H9 (cell line): ENCODE measurements around the gene ISLR2. TPM values are rescaled to one million over a fixed set of nuclear protein-coding genes. Genes with fewer than 3 reads are reported as not detected.

Source experiments
- DNase-seq: peaks from one replicate; pipeline ENCODE4 v3.0.0-alpha.2; 2017
- H2AFZ ChIP-seq: one replicate; pipeline ENCODE4 v1.6.1; 2013; ENCODE audit warnings: mild to moderate bottlenecking, low read length, control low read depth, moderate library complexity
- H2AK5ac ChIP-seq: 2 replicates; pipeline ENCODE4 v1.6.1; 2013; ENCODE audit warnings: low read length, control low read depth, mixed read lengths; ENCODE audit not compliant: insufficient read length
- H2BK120ac ChIP-seq: one replicate; pipeline ENCODE4 v1.6.1; 2013; ENCODE audit warnings: low read depth, mild to moderate bottlenecking, low read length, control low read depth, inconsistent platforms; ENCODE audit not compliant: poor library complexity, severe bottlenecking
- H2BK12ac ChIP-seq: 2 replicates; pipeline ENCODE4 v1.6.1; 2013; ENCODE audit warnings: low read length, control low read depth, mixed read lengths, low read depth; ENCODE audit not compliant: insufficient read length
- H2BK15ac ChIP-seq: 2 replicates; pipeline ENCODE4 v1.6.1; 2013; ENCODE audit warnings: low read depth, low read length, control low read depth
- H2BK20ac ChIP-seq: one replicate; pipeline ENCODE4 v1.6.1; 2013; ENCODE audit warnings: low read depth, mild to moderate bottlenecking, low read length, control low read depth, inconsistent platforms; ENCODE audit not compliant: poor library complexity, severe bottlenecking
- H2BK5ac ChIP-seq: 2 replicates; pipeline ENCODE4 v1.6.1; 2013; ENCODE audit warnings: low read length, control low read depth, mixed read lengths; ENCODE audit not compliant: insufficient read length
- H3K14ac ChIP-seq: 2 replicates; pipeline ENCODE4 v1.6.1; 2013; ENCODE audit warnings: low read length, control low read depth; ENCODE audit not compliant: insufficient read depth
- H3K18ac ChIP-seq: 2 replicates; pipeline ENCODE4 v1.6.1; 2013; ENCODE audit warnings: low read depth, mild to moderate bottlenecking, mixed read lengths, low read length, control low read depth; ENCODE audit not compliant: insufficient read length
- H3K23ac ChIP-seq: 2 replicates; pipeline ENCODE4 v1.6.1; 2013; ENCODE audit warnings: low read length, control low read depth, mixed read lengths, low read depth; ENCODE audit not compliant: insufficient read length
- H3K23me2 ChIP-seq: 2 replicates; pipeline ENCODE4 v1.6.1; 2013; ENCODE audit warnings: low read depth, mild to moderate bottlenecking, mixed read lengths, low read length, control low read depth; ENCODE audit not compliant: insufficient read length, poor library complexity, severe bottlenecking
- H3K27ac ChIP-seq: 2 replicates; pipeline ENCODE4 v1.5.1; 2013; ENCODE audit warnings: low read length, control low read depth, mixed read lengths, low read depth; ENCODE audit not compliant: insufficient read length
- H3K27me3 ChIP-seq: 2 replicates; pipeline ENCODE4 v1.6.1; 2013; ENCODE audit warnings: low read length, control low read depth, inconsistent platforms; ENCODE audit not compliant: insufficient read depth
- H3K4ac ChIP-seq: 2 replicates; pipeline ENCODE4 v1.6.1; 2013; ENCODE audit warnings: low read depth, mild to moderate bottlenecking, control low read depth, inconsistent platforms, low read length, moderate library complexity
- H3K4me1 ChIP-seq: 2 replicates; pipeline ENCODE4 v1.6.1; 2013; ENCODE audit warnings: low read length, control low read depth, inconsistent platforms; ENCODE audit not compliant: insufficient read depth
- H3K4me2 ChIP-seq: 2 replicates; pipeline ENCODE4 v1.6.1; 2013; ENCODE audit warnings: low read length, control low read depth, mixed read lengths; ENCODE audit not compliant: insufficient read length, insufficient read depth
- H3K56ac ChIP-seq: 2 replicates; pipeline ENCODE4 v1.6.1; 2013; ENCODE audit warnings: low read depth, mild to moderate bottlenecking, mixed read lengths, low read length, control low read depth; ENCODE audit not compliant: insufficient read length
- H3K79me1 ChIP-seq: 2 replicates; pipeline ENCODE4 v1.6.1; 2013; ENCODE audit warnings: low read depth, mild to moderate bottlenecking, moderate library complexity, low read length, control low read depth, inconsistent platforms; ENCODE audit not compliant: insufficient read depth, poor library complexity, severe bottlenecking
- H3K79me2 ChIP-seq: 2 replicates; pipeline ENCODE4 v1.6.1; 2013; ENCODE audit warnings: low read length, control low read depth, inconsistent platforms; ENCODE audit not compliant: insufficient read depth
- H3K9ac ChIP-seq: 2 replicates; pipeline ENCODE4 v1.6.1; 2013; ENCODE audit warnings: low read length, control low read depth, mixed read lengths; ENCODE audit not compliant: insufficient read length; ENCODE audit errors: extremely low read depth
- H3K9me3 ChIP-seq: one replicate; pipeline ENCODE4 v1.6.1; 2013; ENCODE audit warnings: low read depth, low read length, inconsistent platforms; ENCODE audit not compliant: control insufficient read depth
- H3T11ph ChIP-seq: one replicate; pipeline ENCODE4 v1.6.1; 2013; ENCODE audit warnings: mild to moderate bottlenecking, low read length, control low read depth, inconsistent platforms
- H4K20me1 ChIP-seq: one replicate; pipeline ENCODE4 v1.6.1; 2013; ENCODE audit not compliant: control insufficient read depth, insufficient read length, insufficient read depth
- H4K5ac ChIP-seq: 2 replicates; pipeline ENCODE4 v1.6.1; 2013; ENCODE audit warnings: low read depth, mild to moderate bottlenecking, mixed read lengths, low read length, control low read depth; ENCODE audit not compliant: insufficient read length
- H4K8ac ChIP-seq: replicated peaks from 2 replicates; pipeline ENCODE4 v1.6.1; 2013; ENCODE audit warnings: low read length, control low read depth, mixed read lengths, low read depth; ENCODE audit not compliant: insufficient read length
- H4K91ac ChIP-seq: 2 replicates; pipeline ENCODE4 v1.6.1; 2013; ENCODE audit warnings: low read depth, mild to moderate bottlenecking, moderate library complexity, mixed read lengths, low read length, control low read depth; ENCODE audit not compliant: insufficient read length
- H3K27ac Mint-ChIP-seq, 3 experiments: 2 replicates in 2 of 3; 3 replicates in 1 of 3; pipeline ENCODE4 v1.8.0; 2020 to 2021; ENCODE audit warnings: mixed read lengths in 3 of 3, mild to moderate bottlenecking in 1 of 3, moderate library complexity in 1 of 3
- H3K27me3 Mint-ChIP-seq: 2 replicates; pipeline ENCODE4 v1.8.0; 2021; ENCODE audit warnings: low read depth, mild to moderate bottlenecking, moderate library complexity, mixed read lengths
- H3K36me3 Mint-ChIP-seq, 3 experiments: 2 replicates in 2 of 3; 3 replicates in 1 of 3; pipeline ENCODE4 v1.8.0; 2020 to 2021; ENCODE audit warnings: low read depth in 3 of 3, mixed read lengths in 3 of 3; ENCODE audit not compliant: insufficient read depth in 1 of 3
- H3K4me1 Mint-ChIP-seq, 2 experiments: 2 replicates each; pipeline ENCODE4 v1.8.0; 2020; ENCODE audit warnings: mixed read lengths in 2 of 2
- H3K4me3 Mint-ChIP-seq, 2 experiments: 2 replicates in 1 of 2; 3 replicates in 1 of 2; pipeline ENCODE4 v1.8.0; 2020 to 2021; ENCODE audit warnings: mild to moderate bottlenecking in 2 of 2, mixed read lengths in 2 of 2, moderate library complexity in 1 of 2
- H3K9me3 Mint-ChIP-seq, 2 experiments: 2 replicates in 1 of 2; 3 replicates in 1 of 2; pipeline ENCODE4 v1.8.0; 2020; ENCODE audit warnings: mild to moderate bottlenecking in 2 of 2, mixed read lengths in 2 of 2, moderate library complexity in 1 of 2
- CTCF ChIP-seq: fragments of 200-600 bp; sonication (generic); conservative IDR thresholded peaks from 3 replicates; pipeline ENCODE4 v1.8.0; 2021; ENCODE audit warnings: antibody characterized with exemption, mild to moderate bottlenecking
- WGBS: extraction: QIAGEN DNeasy Blood & Tissue Kit; methylation state at CpG from one replicate; pipeline ENCODE4 v1.1.7; 2013; ENCODE audit warnings: missing lambda C conversion rate, low lambda C conversion rate, mixed read lengths; ENCODE audit not compliant: insufficient read length; ENCODE audit errors: extremely low coverage; 5-methylcytosine and 5-hydroxymethylcytosine counted together
- total RNA-seq: library from RNA; stranded (reverse); gene quantifications from 2 replicates; pipeline ENCODE4 v1.2.1, GENCODE V29; 2021

The ISLR2 gene
- total RNA-seq, 1 experiment from 2014 or later: 0.09 TPM

DNA sequence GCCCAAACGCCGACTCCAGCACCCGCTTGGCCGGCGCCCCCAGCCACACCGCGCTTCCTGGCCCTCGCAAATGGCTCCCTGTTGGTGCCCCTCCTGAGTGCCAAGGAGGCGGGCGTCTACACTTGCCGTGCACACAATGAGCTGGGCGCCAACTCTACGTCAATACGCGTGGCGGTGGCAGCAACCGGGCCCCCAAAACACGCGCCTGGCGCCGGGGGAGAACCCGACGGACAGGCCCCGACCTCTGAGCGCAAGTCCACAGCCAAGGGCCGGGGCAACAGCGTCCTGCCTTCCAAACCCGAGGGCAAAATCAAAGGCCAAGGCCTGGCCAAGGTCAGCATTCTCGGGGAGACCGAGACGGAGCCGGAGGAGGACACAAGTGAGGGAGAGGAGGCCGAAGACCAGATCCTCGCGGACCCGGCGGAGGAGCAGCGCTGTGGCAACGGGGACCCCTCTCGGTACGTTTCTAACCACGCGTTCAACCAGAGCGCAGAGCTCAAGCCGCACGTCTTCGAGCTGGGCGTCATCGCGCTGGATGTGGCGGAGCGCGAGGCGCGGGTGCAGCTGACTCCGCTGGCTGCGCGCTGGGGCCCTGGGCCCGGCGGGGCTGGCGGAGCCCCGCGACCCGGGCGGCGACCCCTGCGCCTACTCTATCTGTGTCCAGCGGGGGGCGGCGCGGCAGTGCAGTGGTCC is 3.5 kb downstream of the ISLR2 start:
- Histone ChIP-seq H4K5ac (no peak overlapping the region), H3K4me1 (no peaks in the 10 kb centered on the region; the same call in 1 of the 2 replicates), H3K18ac (no peak overlapping the region), H2BK20ac (no peak overlapping the region), H4K8ac (no peak overlapping the region), H3T11ph (no peak overlapping the region), H2AK5ac (no peak overlapping the region), H3K9me3 (no peaks in the 10 kb centered on the region), H2AFZ (no peak overlapping the region), H2BK5ac (no peak overlapping the region), H3K14ac (no peak overlapping the region), H3K79me1 (no peaks in the 10 kb centered on the region), H3K23ac (no peak overlapping the region), H4K91ac (no peak overlapping the region), H3K4ac (no peak overlapping the region), H2BK12ac (no peak overlapping the region), H2BK120ac (no peak overlapping the region), H3K4me2 (peak overlapping the region; percentile 82), H4K20me1 (peaks cover 4% of the 10 kb centered on the region), H3K27ac (no peak overlapping the region), H3K23me2 (peaks cover 17% of the 10 kb centered on the region), H3K9ac (no peak overlapping the region), H3K56ac (no peak overlapping the region), H2BK15ac (no peak overlapping the region), H3K79me2 (no peaks in the 10 kb centered on the region), H3K27me3 (peaks cover 71% of the 10 kb centered on the region)
- H3K4me1 Mint-ChIP-seq: peaks cover 64 to 76% of the 10 kb centered on the region in 2 experiments
- no peak overlapping the region for H3K27ac Mint-ChIP-seq
- peak overlapping the region in 1 of 2 experiments; percentile 81; a peak in 1 of 5 replicates for H3K4me3 Mint-ChIP-seq
- H3K27me3 Mint-ChIP-seq: peaks cover 98% of the 10 kb centered on the region
- peaks cover 2 to 6% of the 10 kb centered on the region in 2 experiments; a peak in 2 of 5 replicates for H3K9me3 Mint-ChIP-seq
- no CpG with 5 or more reads among the region's 71 CpGs for WGBS
- DNase-seq: no peak
- TF ChIP-seq CTCF: no peak
- peaks cover 0 to 1% (median 0%) of the 10 kb centered on the region in 3 experiments; a peak in 3 of 7 replicates for H3K36me3 Mint-ChIP-seq
